Measurements from ENCODE around the gene ZNF699.
A peak's percentile ranks its signal among the peaks of the same experiment; 100 is the strongest.
"Not testable (repeated sequence)": the region's sequence is repeated elsewhere in the genome, so short reads cannot be mapped to it uniquely, and the experiment has no call there.

ZNF699 gene

GRCh38 chr19:9323919-9324583, 14.4 kb upstream of the ZNF699 start, which contains the start of gene ZNF559:
ZNF559 (plus strand) TSS chr19:9324179; CDS start chr19:9338550, 14,371 bp downstream.
- Histone ChIP-seq H3K36me3 (no peaks in the 10 kb centered on the region), H3K4me1 (ENCODE audit: control insufficient read depth in 1 of 2, insufficient read depth in 1 of 2, low read depth in 1 of 2, low read length in 1 of 2) (peaks cover 6 to 11% of the 10 kb centered on the region in 2 experiments), H3K27ac (peak within 1 kb of the TSS; percentile 89), H3K27me3 (no peaks in the 10 kb centered on the region), H3K4me3 (ENCODE audit: low read depth in 1 of 2, low read length in 1 of 2) (peak within 1 kb of the TSS; percentile 80 to 92), H3K9me3 (peaks cover 12% of the 10 kb centered on the region)
- peak; percentile 5 for TF ChIP-seq CTCF (IDR thresholded peaks at IDR 0.05)

- no peaks in the 10 kb centered on the region for H3K36me3 ChIP-seq
- peak overlapping the region; percentile 89 for H3K27ac ChIP-seq
- peaks cover 6 to 11% of the 10 kb centered on the region in 2 experiments for H3K4me1 ChIP-seq (ENCODE audit: control insufficient read depth in 1 of 2, insufficient read depth in 1 of 2, low read depth in 1 of 2, low read length in 1 of 2)
- no peaks in the 10 kb centered on the region for H3K27me3 ChIP-seq
- H3K9me3 ChIP-seq, result peaks cover 10% of the 10 kb centered on the region
- peak overlapping the region; percentile 80 to 92 for H3K4me3 ChIP-seq (ENCODE audit: low read depth in 1 of 2, low read length in 1 of 2)
- no peak for TF ChIP-seq CTCF (IDR thresholded peaks at IDR 0.05)
These were observed 13.9 kb upstream of the ZNF699 start for GRCh38 chr19:9323557-9323918.

- H3K27ac ChIP-seq; H3K4me3 ChIP-seq (ENCODE audit: low read depth in 1 of 2, low read length in 1 of 2); H3K27me3 ChIP-seq; H3K9me3 ChIP-seq; H3K36me3 ChIP-seq: not testable (repeated sequence)
- peaks cover 6 to 11% of the 10 kb centered on the region in 2 experiments for H3K4me1 ChIP-seq (ENCODE audit: control insufficient read depth in 1 of 2, insufficient read depth in 1 of 2, low read depth in 1 of 2, low read length in 1 of 2)
These were observed 12.6 kb upstream of the ZNF699 start for GRCh38 chr19:9322201-9322600.

- H3K27ac ChIP-seq; H3K27me3 ChIP-seq; H3K9me3 ChIP-seq; H3K4me3 ChIP-seq (ENCODE audit: low read depth in 1 of 2, low read length in 1 of 2); H3K36me3 ChIP-seq: not testable (repeated sequence)
- peaks cover 6 to 11% of the 10 kb centered on the region in 2 experiments for H3K4me1 ChIP-seq (ENCODE audit: control insufficient read depth in 1 of 2, insufficient read depth in 1 of 2, low read depth in 1 of 2, low read length in 1 of 2)
These were observed 12.1 kb upstream of the ZNF699 start for GRCh38 chr19:9321756-9322155.

GRCh38 chr19:9321338-9321737, 11.7 kb upstream of the ZNF699 start:
- Histone ChIP-seq H3K27ac (no peak overlapping the region), H3K4me3 (ENCODE audit: low read depth in 1 of 2, low read length in 1 of 2) (no peak overlapping the region), H3K36me3 (no peaks in the 10 kb centered on the region), H3K9me3 (peaks cover 7% of the 10 kb centered on the region), H3K4me1 (ENCODE audit: control insufficient read depth in 1 of 2, insufficient read depth in 1 of 2, low read depth in 1 of 2, low read length in 1 of 2) (peaks cover 6 to 11% of the 10 kb centered on the region in 2 experiments), H3K27me3 (no peaks in the 10 kb centered on the region)
- no peak for TF ChIP-seq CTCF (IDR thresholded peaks at IDR 0.05)

GRCh38 chr19:9313756-9314155, 4.1 kb upstream of the ZNF699 start:
- Histone ChIP-seq H3K4me1 (ENCODE audit: control insufficient read depth in 1 of 2, insufficient read depth in 1 of 2, low read depth in 1 of 2, low read length in 1 of 2) (peaks cover 7 to 11% of the 10 kb centered on the region in 2 experiments), H3K4me3 (ENCODE audit: low read depth in 1 of 2, low read length in 1 of 2) (no peak overlapping the region), H3K36me3 (no peaks in the 10 kb centered on the region), H3K27ac (no peak overlapping the region), H3K9me3 (peaks cover 4% of the 10 kb centered on the region), H3K27me3 (no peaks in the 10 kb centered on the region)
- no peak for TF ChIP-seq CTCF (IDR thresholded peaks at IDR 0.05)
